Activated naive CD8-positive, alpha-beta T cell (primary cell): Measurements from ENCODE around the gene LRGUK.

Source experiments
- H3K27ac Mint-ChIP-seq: one replicate; pipeline ENCODE4 v1.8.0; 2021; ENCODE audit warnings: mixed read lengths
- H3K27me3 Mint-ChIP-seq: one replicate; pipeline ENCODE4 v1.8.0; 2021; ENCODE audit warnings: mixed read lengths
- H3K36me3 Mint-ChIP-seq: one replicate; pipeline ENCODE4 v1.8.0; 2021; ENCODE audit warnings: mixed read lengths
- H3K4me1 Mint-ChIP-seq: one replicate; pipeline ENCODE4 v1.8.0; 2021; ENCODE audit warnings: low read depth, mixed read lengths
- H3K4me3 Mint-ChIP-seq: one replicate; pipeline ENCODE4 v1.8.0; 2021; ENCODE audit warnings: mild to moderate bottlenecking, mixed read lengths
- H3K9me3 Mint-ChIP-seq: one replicate; pipeline ENCODE4 v1.8.0; 2021; ENCODE audit warnings: low read depth, mixed read lengths

LRGUK gene

DNA sequence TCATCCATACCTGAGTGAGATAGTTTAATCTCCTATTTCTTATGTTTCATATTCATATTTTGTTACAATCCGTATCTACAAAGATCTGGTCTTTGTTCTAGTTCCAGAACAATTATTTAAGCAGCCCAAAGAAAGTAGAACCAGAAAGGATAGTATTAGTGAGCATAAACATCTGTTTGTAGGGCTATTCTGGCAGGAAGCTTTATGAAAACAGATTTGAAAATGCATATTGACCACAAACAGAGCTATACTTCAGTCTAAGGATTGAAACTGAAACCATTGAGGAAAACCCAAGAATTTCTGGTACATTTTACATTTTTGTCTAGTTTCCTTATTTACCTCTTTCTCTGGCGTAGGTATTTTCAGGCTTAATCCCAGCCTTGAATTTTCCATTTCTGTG, 28.1 kb downstream of the LRGUK start:
- H3K27me3 Mint-ChIP-seq, result peaks cover 7% of the 10 kb centered on the region
- H3K27ac Mint-ChIP-seq, result no peak overlapping the region
- H3K9me3 Mint-ChIP-seq, result no peaks in the 10 kb centered on the region
- no peaks in the 10 kb centered on the region for H3K4me1 Mint-ChIP-seq
- H3K4me3 Mint-ChIP-seq, result no peak overlapping the region
- no peaks in the 10 kb centered on the region for H3K36me3 Mint-ChIP-seq

DNA sequence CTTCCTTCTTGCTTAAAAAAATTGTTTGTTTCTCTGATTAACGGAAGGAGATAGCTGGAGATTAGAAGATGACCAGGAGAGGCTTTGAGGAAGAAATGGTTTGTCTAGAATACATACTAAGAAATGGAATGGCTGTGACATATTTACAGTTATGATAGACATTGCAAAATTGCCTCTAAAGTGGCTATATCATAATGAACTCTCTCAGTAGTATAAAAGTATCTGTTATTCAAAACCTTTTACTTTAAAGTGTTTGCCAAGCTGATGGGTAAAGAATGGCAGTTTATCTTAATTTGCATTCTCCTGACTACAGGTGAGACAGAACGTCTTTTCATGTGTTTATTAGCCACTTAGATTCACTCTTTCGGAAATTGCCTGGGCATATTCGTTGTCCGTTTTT, 28.7 kb downstream of the LRGUK start:
- H3K4me1 Mint-ChIP-seq, result no peaks in the 10 kb centered on the region
- no peaks in the 10 kb centered on the region for H3K36me3 Mint-ChIP-seq
- H3K9me3 Mint-ChIP-seq, result no peaks in the 10 kb centered on the region

DNA sequence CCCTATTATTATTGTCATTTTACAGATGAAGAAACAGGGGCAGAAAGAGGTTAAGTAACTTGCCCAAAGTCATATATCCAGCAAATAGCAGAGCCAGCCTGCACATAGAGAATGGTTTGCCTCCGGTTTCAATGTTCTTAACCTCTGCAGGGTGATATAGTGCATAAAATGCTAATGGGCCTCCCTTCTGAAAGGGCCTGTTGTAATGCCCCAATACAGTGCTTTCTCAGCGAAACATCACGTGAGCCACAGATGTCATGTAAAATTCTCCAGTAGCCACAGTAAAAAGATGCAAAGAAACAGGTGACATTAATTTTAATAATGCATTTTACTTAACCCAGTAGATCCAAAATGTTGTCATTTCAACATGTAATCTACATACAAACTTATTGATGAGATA, 38.1 kb downstream of the LRGUK start:
- Mint-ChIP-seq H3K27me3 (no peaks in the 10 kb centered on the region), H3K4me1 (no peaks in the 10 kb centered on the region), H3K27ac (no peak overlapping the region), H3K9me3 (no peaks in the 10 kb centered on the region), H3K36me3 (no peaks in the 10 kb centered on the region), H3K4me3 (no peak overlapping the region)

More for the DNA sequence above, 28.7 kb downstream of the LRGUK start:
- Mint-ChIP-seq H3K27me3 (peaks cover 7% of the 10 kb centered on the region), H3K4me3 (no peak overlapping the region), H3K27ac (no peak overlapping the region)

DNA sequence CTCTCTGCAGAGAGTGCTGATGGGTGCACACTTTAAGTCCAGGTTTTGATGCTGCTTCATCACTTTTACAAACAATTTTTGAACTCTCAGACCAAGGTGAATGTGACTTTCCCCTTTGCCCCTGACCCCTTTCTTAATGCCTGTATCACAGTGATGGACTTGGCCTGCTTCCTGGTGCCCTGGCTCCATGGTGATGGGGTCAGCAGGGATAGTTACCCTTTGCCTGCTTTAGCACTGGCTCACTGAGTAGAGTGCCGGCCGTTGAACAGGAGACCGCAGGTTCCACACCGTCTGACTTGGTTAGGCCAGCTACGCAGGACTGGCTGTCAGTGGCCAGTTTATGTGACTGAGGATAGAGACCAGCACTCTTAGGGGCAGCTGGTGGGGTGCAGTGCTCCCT, 40.1 kb downstream of the LRGUK start:
- Mint-ChIP-seq H3K4me1 (no peaks in the 10 kb centered on the region), H3K9me3 (no peaks in the 10 kb centered on the region), H3K27ac (no peak overlapping the region), H3K27me3 (peaks cover 1% of the 10 kb centered on the region), H3K4me3 (no peak overlapping the region), H3K36me3 (no peaks in the 10 kb centered on the region)

DNA sequence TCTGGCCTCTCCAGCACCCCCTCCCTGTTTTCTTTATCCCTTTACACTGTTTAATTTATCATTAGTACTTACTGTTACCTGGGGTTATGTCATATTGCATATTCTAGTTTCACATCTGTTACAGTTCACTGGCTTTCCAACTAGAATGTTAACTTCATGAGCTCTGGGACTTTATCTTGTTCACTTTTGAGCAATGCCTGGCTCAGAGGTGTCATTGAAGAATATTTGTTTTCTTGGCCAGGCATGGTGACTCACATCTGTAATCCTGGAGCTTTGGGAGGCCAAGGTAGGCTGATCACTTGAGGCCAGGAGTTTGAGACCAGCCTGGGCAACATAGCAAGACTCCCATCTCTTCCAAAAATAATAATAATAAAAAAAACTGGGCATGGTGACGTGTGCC, 40.7 kb downstream of the LRGUK start:
- no peaks in the 10 kb centered on the region for H3K9me3 Mint-ChIP-seq
- peaks cover 1% of the 10 kb centered on the region for H3K27me3 Mint-ChIP-seq
- H3K27ac Mint-ChIP-seq, result no peak overlapping the region
- H3K36me3 Mint-ChIP-seq, result no peaks in the 10 kb centered on the region
- H3K4me3 Mint-ChIP-seq, result no peak overlapping the region
- H3K4me1 Mint-ChIP-seq, result no peaks in the 10 kb centered on the region

DNA sequence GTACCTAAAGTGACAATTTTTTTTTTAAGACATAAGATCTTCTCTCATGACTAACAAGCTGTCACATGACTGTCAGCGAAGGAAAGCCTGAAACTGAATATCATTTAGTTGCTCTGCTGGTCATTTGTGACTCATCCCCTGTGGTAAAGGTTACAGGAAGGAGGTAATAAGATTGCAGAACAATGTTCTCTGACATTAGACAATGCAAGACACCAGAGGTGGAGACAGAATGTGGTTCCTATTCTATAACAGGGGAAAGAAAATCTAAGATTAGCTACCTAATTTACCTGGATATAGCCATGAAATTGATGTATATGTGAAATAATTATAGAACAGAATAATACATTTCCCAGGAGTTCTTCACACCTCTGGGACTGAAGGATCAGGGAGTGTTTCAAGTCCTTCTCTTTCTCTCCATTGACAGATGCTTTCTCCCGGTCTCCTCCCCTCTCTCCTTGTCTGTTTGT, 47.7 kb downstream of the LRGUK start:
- Mint-ChIP-seq H3K4me1 (peaks cover 2% of the 10 kb centered on the region), H3K27me3 (peaks cover 5% of the 10 kb centered on the region), H3K9me3 (no peaks in the 10 kb centered on the region), H3K27ac (no peak overlapping the region), H3K36me3 (no peaks in the 10 kb centered on the region), H3K4me3 (no peak overlapping the region)

DNA sequence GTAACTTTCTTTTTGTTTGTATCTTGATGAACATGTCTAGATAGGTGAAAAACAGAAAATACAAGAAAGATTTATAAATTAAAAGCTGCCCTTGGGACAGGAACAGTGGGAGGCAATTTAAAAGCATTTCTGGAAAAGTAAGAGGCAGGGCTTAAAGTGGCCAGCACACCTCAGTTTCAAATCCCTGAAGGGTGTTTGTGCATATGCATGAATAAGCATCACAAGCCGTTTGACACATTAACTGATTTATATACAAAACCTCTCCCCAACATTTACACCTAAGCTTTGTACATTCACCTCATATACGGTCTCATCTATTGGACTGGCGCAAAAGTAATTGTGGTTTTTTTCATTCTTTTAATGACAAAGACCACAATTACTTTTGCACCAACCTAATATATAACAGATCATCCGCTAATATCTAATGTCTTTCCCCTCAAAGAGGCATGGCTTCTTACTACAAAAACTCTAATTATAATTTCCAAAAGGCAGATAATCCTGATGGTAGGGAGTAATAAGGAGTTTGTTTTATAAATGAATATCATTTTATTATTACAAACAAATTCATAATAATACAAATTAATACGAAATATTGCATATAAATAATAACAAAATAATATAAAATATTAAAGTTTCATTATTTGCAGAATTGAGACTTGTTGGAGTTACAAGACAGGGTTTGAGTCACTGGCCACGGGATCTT, 48.3 kb downstream of the LRGUK start:
- Mint-ChIP-seq H3K27me3 (peaks cover 5% of the 10 kb centered on the region), H3K4me1 (peaks cover 2% of the 10 kb centered on the region), H3K36me3 (no peaks in the 10 kb centered on the region), H3K27ac (no peak overlapping the region), H3K4me3 (no peak overlapping the region), H3K9me3 (no peaks in the 10 kb centered on the region)

DNA sequence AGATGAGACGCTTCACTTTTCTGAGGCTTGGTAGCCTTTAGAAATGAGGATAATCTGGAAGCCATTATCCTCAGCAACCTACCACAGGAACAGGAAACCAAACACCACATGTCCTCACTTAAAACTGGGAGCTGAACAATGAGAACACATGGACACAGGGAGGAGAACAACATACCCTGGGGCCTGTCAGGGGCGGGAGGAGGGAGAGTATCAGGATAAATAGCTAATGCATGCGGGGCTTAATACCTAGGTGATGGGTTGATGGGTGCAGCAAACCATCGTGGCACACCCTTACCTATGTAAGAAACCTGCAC, 48.9 kb downstream of the LRGUK start:
- no peaks in the 10 kb centered on the region for H3K36me3 Mint-ChIP-seq
- H3K4me1 Mint-ChIP-seq, result peaks cover 2% of the 10 kb centered on the region
- no peak overlapping the region for H3K27ac Mint-ChIP-seq
- peaks cover 5% of the 10 kb centered on the region for H3K27me3 Mint-ChIP-seq
- no peak overlapping the region for H3K4me3 Mint-ChIP-seq
- no peaks in the 10 kb centered on the region for H3K9me3 Mint-ChIP-seq

DNA sequence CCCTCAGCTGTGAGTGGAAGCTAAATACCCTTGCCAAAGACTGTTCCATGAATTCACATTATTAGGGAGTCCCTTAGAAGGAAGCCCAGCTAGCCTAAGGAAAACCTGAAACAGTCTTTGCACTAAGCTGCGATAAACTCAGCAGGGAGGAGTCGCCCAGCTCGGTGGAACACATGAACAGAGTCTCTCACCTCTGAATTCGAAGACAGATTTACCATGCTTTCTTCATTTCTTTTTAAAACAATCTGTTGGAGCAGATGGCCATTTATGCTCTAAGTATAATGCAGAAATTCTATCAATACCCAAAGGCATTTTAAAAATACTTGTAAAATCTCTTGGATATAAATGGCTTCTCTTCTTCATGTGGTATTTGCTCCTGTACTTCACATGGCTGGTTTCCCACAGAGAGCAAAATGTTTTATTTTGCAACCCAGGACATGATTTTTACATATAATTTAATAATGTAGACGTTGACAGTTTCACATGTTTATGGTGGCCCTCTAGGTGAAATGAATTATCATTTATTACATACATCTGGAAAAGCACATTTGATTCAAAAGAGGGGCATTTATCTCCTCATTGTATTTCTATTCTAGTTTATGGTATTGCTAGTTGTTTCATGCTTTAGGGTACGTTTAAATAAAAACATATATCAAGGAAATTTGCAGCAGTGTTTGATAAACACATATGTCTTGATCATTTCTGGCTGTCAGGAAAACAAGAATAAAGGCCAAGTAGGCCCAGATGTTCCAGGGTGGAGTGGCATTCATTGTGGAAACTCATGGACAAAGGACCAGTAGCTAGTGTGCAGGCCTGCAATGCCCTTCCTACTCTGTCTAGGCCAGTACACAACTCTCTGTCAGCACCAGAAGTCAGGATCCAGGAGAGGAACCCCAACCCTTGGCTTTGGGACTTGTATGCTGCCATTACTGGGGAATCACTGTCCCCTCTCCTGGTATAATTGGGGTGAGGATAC, 52.2 kb downstream of the LRGUK start:
- Mint-ChIP-seq H3K9me3 (no peaks in the 10 kb centered on the region), H3K4me3 (no peak overlapping the region)

DNA sequence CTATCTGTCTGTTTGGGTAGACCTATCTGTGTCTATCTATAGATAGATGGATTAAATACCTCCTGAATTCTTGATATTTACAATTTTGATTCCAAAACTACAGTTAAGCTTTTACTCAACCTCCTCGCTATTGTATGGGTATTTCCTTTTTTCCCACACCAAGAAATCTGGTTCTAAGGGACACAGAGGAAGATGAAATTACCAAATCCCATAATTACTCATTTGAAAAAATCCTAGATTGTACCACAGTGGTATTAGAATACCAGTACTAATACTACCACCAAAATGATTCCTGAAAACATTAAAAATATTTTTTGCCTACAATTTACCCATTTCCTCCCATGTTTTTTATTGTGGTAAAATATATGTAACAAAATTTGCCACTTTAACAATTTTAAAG, 53.2 kb downstream of the LRGUK start:
- Mint-ChIP-seq H3K36me3 (no peaks in the 10 kb centered on the region), H3K27ac (no peak overlapping the region), H3K4me1 (no peaks in the 10 kb centered on the region), H3K27me3 (peaks cover 7% of the 10 kb centered on the region), H3K9me3 (no peaks in the 10 kb centered on the region), H3K4me3 (no peak overlapping the region)

More for the DNA sequence above, 52.2 kb downstream of the LRGUK start:
- Mint-ChIP-seq H3K36me3 (no peaks in the 10 kb centered on the region), H3K4me1 (peaks cover 2% of the 10 kb centered on the region), H3K27ac (no peak overlapping the region), H3K27me3 (peaks cover 7% of the 10 kb centered on the region)

DNA sequence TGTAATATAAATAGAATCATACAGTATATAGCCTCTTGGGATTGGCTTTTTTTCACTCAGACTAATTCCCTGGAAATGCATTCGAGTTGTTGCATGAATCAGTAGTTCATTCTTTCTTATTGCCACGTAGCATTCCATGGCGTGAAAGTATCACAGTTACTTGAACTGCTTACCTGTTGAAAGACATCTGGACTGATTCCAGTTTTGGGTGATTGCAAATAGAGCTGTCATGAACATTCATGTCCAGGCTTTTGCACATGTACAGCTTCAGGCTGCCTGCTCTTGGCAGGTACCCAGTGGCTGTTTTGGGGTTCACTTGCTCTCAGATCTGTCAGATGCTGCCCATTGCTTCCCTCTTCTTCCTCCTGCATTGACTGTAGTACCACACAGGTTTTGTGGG, 54.9 kb downstream of the LRGUK start:
- H3K4me3 Mint-ChIP-seq, result no peak overlapping the region
- no peaks in the 10 kb centered on the region for H3K4me1 Mint-ChIP-seq
- no peaks in the 10 kb centered on the region for H3K36me3 Mint-ChIP-seq
- H3K27me3 Mint-ChIP-seq, result peaks cover 5% of the 10 kb centered on the region
- no peak overlapping the region for H3K27ac Mint-ChIP-seq
- H3K9me3 Mint-ChIP-seq, result no peaks in the 10 kb centered on the region

DNA sequence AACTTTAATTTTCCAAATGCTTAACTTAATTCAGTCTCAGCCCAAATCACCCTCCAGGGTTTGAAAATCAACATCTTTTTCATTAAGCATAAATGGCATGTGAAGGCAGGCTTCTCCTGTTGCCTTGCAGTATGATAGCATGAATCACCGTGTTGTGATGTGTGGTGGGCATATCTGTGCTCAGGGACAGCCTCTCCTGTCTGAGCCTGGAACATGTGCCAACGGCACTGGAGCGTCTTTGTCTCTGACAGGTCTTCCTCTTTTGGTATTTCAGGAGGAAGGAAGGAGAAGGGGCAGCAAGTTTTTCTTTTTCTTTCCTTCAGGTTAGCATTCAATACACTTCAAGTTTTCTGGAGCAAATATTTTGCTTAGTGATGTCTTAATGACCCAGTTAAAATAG, 57.6 kb downstream of the LRGUK start:
- Mint-ChIP-seq H3K4me1 (no peaks in the 10 kb centered on the region), H3K9me3 (no peaks in the 10 kb centered on the region), H3K27me3 (peaks cover 9% of the 10 kb centered on the region), H3K4me3 (no peak overlapping the region), H3K36me3 (no peaks in the 10 kb centered on the region), H3K27ac (no peak overlapping the region)

DNA sequence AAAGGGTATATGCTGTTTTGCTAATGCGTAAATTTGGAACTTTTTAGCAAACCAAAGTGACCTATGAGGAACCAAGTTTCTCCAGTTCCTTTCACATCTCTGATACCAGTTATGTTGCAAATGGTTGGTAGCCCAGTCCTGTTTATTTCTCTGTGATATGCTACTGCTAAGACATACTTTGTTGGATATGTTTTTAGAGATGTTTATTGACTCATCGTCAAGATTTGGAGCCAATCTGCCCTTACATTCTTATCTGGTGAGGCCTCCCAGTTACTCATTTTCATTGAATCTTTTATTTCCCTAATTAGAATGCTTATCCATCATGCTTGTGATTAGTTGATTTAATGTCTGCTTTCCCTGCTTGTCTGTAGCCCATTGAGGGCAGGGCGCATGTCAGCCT, 58.9 kb downstream of the LRGUK start:
- Mint-ChIP-seq H3K27ac (no peak overlapping the region), H3K4me1 (no peaks in the 10 kb centered on the region), H3K36me3 (no peaks in the 10 kb centered on the region), H3K27me3 (peaks cover 9% of the 10 kb centered on the region), H3K9me3 (no peaks in the 10 kb centered on the region), H3K4me3 (no peak overlapping the region)

DNA sequence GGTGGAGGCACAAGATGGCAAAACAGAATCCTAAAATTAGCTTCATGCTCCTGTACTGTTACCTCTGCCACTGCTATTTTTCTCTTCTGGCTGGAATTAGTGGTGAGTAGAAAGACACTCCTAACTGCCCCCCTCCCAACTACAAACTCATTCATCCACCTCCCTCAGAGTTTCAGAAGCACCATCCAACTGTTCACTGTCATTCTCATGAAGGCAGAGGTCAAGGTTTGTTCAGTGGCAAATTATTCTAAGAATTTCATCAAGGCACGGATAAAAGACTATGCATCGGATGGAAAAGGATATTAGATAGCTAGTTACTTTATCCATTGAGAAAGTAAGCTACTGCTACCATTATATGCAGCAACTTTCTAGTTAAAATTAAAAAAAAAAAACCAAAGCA, 59.7 kb downstream of the LRGUK start:
- H3K27me3 Mint-ChIP-seq, result peaks cover 9% of the 10 kb centered on the region
- no peak overlapping the region for H3K27ac Mint-ChIP-seq
- no peaks in the 10 kb centered on the region for H3K36me3 Mint-ChIP-seq
- no peaks in the 10 kb centered on the region for H3K9me3 Mint-ChIP-seq
- no peaks in the 10 kb centered on the region for H3K4me1 Mint-ChIP-seq
- no peak overlapping the region for H3K4me3 Mint-ChIP-seq

DNA sequence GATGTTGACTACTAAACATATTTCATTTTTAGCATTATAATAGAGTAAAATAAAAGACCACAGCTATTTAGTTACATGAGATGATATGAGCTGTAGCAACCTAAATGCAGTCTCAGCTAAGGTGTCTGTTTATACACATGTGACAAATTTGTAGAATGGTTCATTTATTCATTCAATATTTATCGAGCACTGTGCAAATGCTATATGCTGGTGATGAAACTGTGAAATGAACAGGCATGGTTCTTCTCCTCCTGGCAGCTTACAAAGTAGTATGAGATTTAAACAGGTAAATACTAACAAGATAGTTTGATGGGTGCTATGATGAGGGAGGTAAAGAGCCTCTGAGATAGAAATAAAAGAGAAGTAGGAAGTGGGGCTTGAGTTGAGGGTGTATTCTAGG, 60.8 kb downstream of the LRGUK start:
- no peaks in the 10 kb centered on the region for H3K9me3 Mint-ChIP-seq
- H3K4me3 Mint-ChIP-seq, result no peak overlapping the region

More for the DNA sequence above, 60.8 kb downstream of the LRGUK start:
- Mint-ChIP-seq H3K27me3 (peaks cover 9% of the 10 kb centered on the region), H3K27ac (no peak overlapping the region), H3K4me1 (no peaks in the 10 kb centered on the region), H3K36me3 (no peaks in the 10 kb centered on the region)
